Activated T-cell treated with anti-CD3 and anti-CD28 coated beads, Interleukin-2, amount 50 U/mL, for 24 hours (primary cell): ENCODE measurements around the gene RNU6-1.

Experiments
- DNase-seq: peaks from one replicate; pipeline ENCODE4 v3.0.0-alpha.2; 2020
- H3K27ac Mint-ChIP-seq: 2 replicates; pipeline ENCODE4 v1.8.0; 2020; ENCODE audit warnings: mild to moderate bottlenecking, mixed read lengths
- H3K27me3 Mint-ChIP-seq: 2 replicates; pipeline ENCODE4 v1.8.0; 2020; ENCODE audit warnings: mixed read lengths
- H3K36me3 Mint-ChIP-seq: 2 replicates; pipeline ENCODE4 v1.8.0; 2020; ENCODE audit warnings: low read depth, mixed read lengths
- H3K4me1 Mint-ChIP-seq: 2 replicates; pipeline ENCODE4 v1.8.0; 2020; ENCODE audit warnings: low read depth, mixed read lengths
- H3K4me3 Mint-ChIP-seq: 2 replicates; pipeline ENCODE4 v1.8.0; 2020; ENCODE audit warnings: mild to moderate bottlenecking, moderate library complexity, mixed read lengths
- H3K9me3 Mint-ChIP-seq: 2 replicates; pipeline ENCODE4 v1.8.0; 2020; ENCODE audit warnings: mixed read lengths

Gene RNU6-1

GRCh38 chr15:67869701-67870100 lies 29.9 kb upstream of the RNU6-1 start:
- H3K36me3 Mint-ChIP-seq = no peaks in the 10 kb centered on the region
- H3K4me3 Mint-ChIP-seq = no peak overlapping the region
- H3K9me3 Mint-ChIP-seq = peaks cover 15% of the 10 kb centered on the region
- H3K27me3 Mint-ChIP-seq = peaks cover 22% of the 10 kb centered on the region
- H3K4me1 Mint-ChIP-seq = peaks cover 4% of the 10 kb centered on the region
- H3K27ac Mint-ChIP-seq = no peak overlapping the region
- DNase-seq = no peak

- peaks cover 7% of the 10 kb centered on the region for H3K4me1 Mint-ChIP-seq
- H3K36me3 Mint-ChIP-seq = no peaks in the 10 kb centered on the region
These were observed 25.9 kb upstream of the RNU6-1 start for GRCh38 chr15:67865766-67866165.

GRCh38 chr15:67865331-67865730 lies 25.5 kb upstream of the RNU6-1 start:
- no peak for DNase-seq
- H3K36me3 Mint-ChIP-seq = no peaks in the 10 kb centered on the region
- no peak overlapping the region for H3K4me3 Mint-ChIP-seq
- peaks cover 7% of the 10 kb centered on the region for H3K4me1 Mint-ChIP-seq
- no peak overlapping the region for H3K27ac Mint-ChIP-seq
- H3K27me3 Mint-ChIP-seq = peaks cover 21% of the 10 kb centered on the region
- H3K9me3 Mint-ChIP-seq = no peaks in the 10 kb centered on the region

More at GRCh38 chr15:67865766-67866165, 25.9 kb upstream of the RNU6-1 start:
- H3K9me3 Mint-ChIP-seq = no peaks in the 10 kb centered on the region
- no peak overlapping the region for H3K4me3 Mint-ChIP-seq
- H3K27ac Mint-ChIP-seq = no peak overlapping the region
- peaks cover 23% of the 10 kb centered on the region for H3K27me3 Mint-ChIP-seq
- no peak for DNase-seq

GRCh38 chr15:67863442-67863987 lies 23.7 kb upstream of the RNU6-1 start:
- peak overlapping the region; percentile 64 for H3K4me3 Mint-ChIP-seq
- H3K4me1 Mint-ChIP-seq = peaks cover 3% of the 10 kb centered on the region
- H3K9me3 Mint-ChIP-seq = no peaks in the 10 kb centered on the region
- no peaks in the 10 kb centered on the region for H3K36me3 Mint-ChIP-seq
- DNase-seq = peak; percentile 84
- H3K27ac Mint-ChIP-seq = no peak overlapping the region
- H3K27me3 Mint-ChIP-seq = peaks cover 21% of the 10 kb centered on the region

- Mint-ChIP-seq H3K4me3 (peak overlapping the region; percentile 31), H3K27ac (no peak overlapping the region)
These were observed 23.1 kb upstream of the RNU6-1 start for GRCh38 chr15:67862750-67863441.

GRCh38 chr15:67861983-67862382 lies 22.1 kb upstream of the RNU6-1 start:
- H3K27ac Mint-ChIP-seq = no peak overlapping the region
- no peak overlapping the region for H3K4me3 Mint-ChIP-seq
- peaks cover 21% of the 10 kb centered on the region for H3K27me3 Mint-ChIP-seq
- H3K36me3 Mint-ChIP-seq = no peaks in the 10 kb centered on the region
- no peak for DNase-seq
- H3K4me1 Mint-ChIP-seq = peaks cover 3% of the 10 kb centered on the region
- H3K9me3 Mint-ChIP-seq = no peaks in the 10 kb centered on the region

More at GRCh38 chr15:67862750-67863441, 23.1 kb upstream of the RNU6-1 start:
- no peaks in the 10 kb centered on the region for H3K9me3 Mint-ChIP-seq
- no peaks in the 10 kb centered on the region for H3K36me3 Mint-ChIP-seq
- DNase-seq = no peak
- H3K4me1 Mint-ChIP-seq = peaks cover 3% of the 10 kb centered on the region
- H3K27me3 Mint-ChIP-seq = peaks cover 21% of the 10 kb centered on the region

- no peak overlapping the region for H3K27ac Mint-ChIP-seq
These were observed 19.6 kb upstream of the RNU6-1 start for GRCh38 chr15:67859331-67859946.

GRCh38 chr15:67857220-67857619 lies 17.4 kb upstream of the RNU6-1 start:
- no peaks in the 10 kb centered on the region for H3K36me3 Mint-ChIP-seq
- no peak for DNase-seq
- H3K9me3 Mint-ChIP-seq = no peaks in the 10 kb centered on the region
- no peak overlapping the region for H3K27ac Mint-ChIP-seq
- peaks cover 6% of the 10 kb centered on the region for H3K4me1 Mint-ChIP-seq
- H3K4me3 Mint-ChIP-seq = no peak overlapping the region
- H3K27me3 Mint-ChIP-seq = no peaks in the 10 kb centered on the region

More at GRCh38 chr15:67859331-67859946, 19.6 kb upstream of the RNU6-1 start:
- Mint-ChIP-seq H3K36me3 (no peaks in the 10 kb centered on the region), H3K9me3 (no peaks in the 10 kb centered on the region), H3K27me3 (peaks cover 12% of the 10 kb centered on the region), H3K4me1 (peaks cover 9% of the 10 kb centered on the region), H3K4me3 (no peak overlapping the region)
- no peak for DNase-seq

- Mint-ChIP-seq H3K27ac (peak overlapping the region; percentile 8), H3K27me3 (no peaks in the 10 kb centered on the region), H3K9me3 (no peaks in the 10 kb centered on the region), H3K4me1 (peaks cover 9% of the 10 kb centered on the region), H3K4me3 (no peak overlapping the region), H3K36me3 (no peaks in the 10 kb centered on the region)
- no peak for DNase-seq
These were observed 16.0 kb upstream of the RNU6-1 start for GRCh38 chr15:67855842-67856241.

GRCh38 chr15:67854358-67854757 lies 14.5 kb upstream of the RNU6-1 start:
- H3K4me3 Mint-ChIP-seq = no peak overlapping the region
- DNase-seq = no peak
- H3K27me3 Mint-ChIP-seq = no peaks in the 10 kb centered on the region
- no peaks in the 10 kb centered on the region for H3K36me3 Mint-ChIP-seq
- H3K4me1 Mint-ChIP-seq = peaks cover 9% of the 10 kb centered on the region
- no peaks in the 10 kb centered on the region for H3K9me3 Mint-ChIP-seq
- no peak overlapping the region for H3K27ac Mint-ChIP-seq

GRCh38 chr15:67853454-67853853 lies 13.6 kb upstream of the RNU6-1 start:
- DNase-seq = no peak
- Mint-ChIP-seq H3K36me3 (no peaks in the 10 kb centered on the region), H3K27me3 (peaks cover 2% of the 10 kb centered on the region), H3K27ac (no peak overlapping the region), H3K4me1 (peaks cover 9% of the 10 kb centered on the region), H3K4me3 (no peak overlapping the region), H3K9me3 (no peaks in the 10 kb centered on the region)

GRCh38 chr15:67852418-67852817 lies 12.6 kb upstream of the RNU6-1 start:
- no peak for DNase-seq
- peaks cover 9% of the 10 kb centered on the region for H3K4me1 Mint-ChIP-seq
- H3K4me3 Mint-ChIP-seq = no peak overlapping the region
- no peaks in the 10 kb centered on the region for H3K9me3 Mint-ChIP-seq
- no peaks in the 10 kb centered on the region for H3K36me3 Mint-ChIP-seq
- H3K27ac Mint-ChIP-seq = no peak overlapping the region
- peaks cover 2% of the 10 kb centered on the region for H3K27me3 Mint-ChIP-seq

GRCh38 chr15:67850994-67851571 lies 11.2 kb upstream of the RNU6-1 start:
- peaks cover 8% of the 10 kb centered on the region for H3K4me1 Mint-ChIP-seq
- H3K36me3 Mint-ChIP-seq = no peaks in the 10 kb centered on the region
- no peak for DNase-seq
- no peak overlapping the region for H3K4me3 Mint-ChIP-seq
- peaks cover 2% of the 10 kb centered on the region for H3K27me3 Mint-ChIP-seq
- H3K27ac Mint-ChIP-seq = no peak overlapping the region
- H3K9me3 Mint-ChIP-seq = no peaks in the 10 kb centered on the region

- Mint-ChIP-seq H3K4me3 (no peak overlapping the region), H3K27me3 (peaks cover 2% of the 10 kb centered on the region), H3K4me1 (peaks cover 3% of the 10 kb centered on the region), H3K27ac (no peak overlapping the region), H3K36me3 (no peaks in the 10 kb centered on the region), H3K9me3 (no peaks in the 10 kb centered on the region)
- no peak for DNase-seq
These were observed 10.5 kb upstream of the RNU6-1 start for GRCh38 chr15:67850336-67850735.

GRCh38 chr15:67849538-67849937 lies 9.7 kb upstream of the RNU6-1 start:
- H3K36me3 Mint-ChIP-seq = no peaks in the 10 kb centered on the region
- no peak for DNase-seq
- no peaks in the 10 kb centered on the region for H3K9me3 Mint-ChIP-seq
- H3K27me3 Mint-ChIP-seq = peaks cover 2% of the 10 kb centered on the region
- H3K27ac Mint-ChIP-seq = no peak overlapping the region
- H3K4me3 Mint-ChIP-seq = no peak overlapping the region
- peaks cover 3% of the 10 kb centered on the region for H3K4me1 Mint-ChIP-seq
